Germinal center (tissue), 1 donor: ENCODE data around the gene ARHGEF26.

ENCODE experiments used
- DNase-seq: peaks from one replicate; pipeline ENCODE4 v3.0.0; 2012; ENCODE audit warnings: mixed read lengths, low spot score

The ARHGEF26 gene

GRCh38 chr3:154210986-154211385, 89.8 kb downstream of the ARHGEF26 start:
- no peak for DNase-seq

DNA sequence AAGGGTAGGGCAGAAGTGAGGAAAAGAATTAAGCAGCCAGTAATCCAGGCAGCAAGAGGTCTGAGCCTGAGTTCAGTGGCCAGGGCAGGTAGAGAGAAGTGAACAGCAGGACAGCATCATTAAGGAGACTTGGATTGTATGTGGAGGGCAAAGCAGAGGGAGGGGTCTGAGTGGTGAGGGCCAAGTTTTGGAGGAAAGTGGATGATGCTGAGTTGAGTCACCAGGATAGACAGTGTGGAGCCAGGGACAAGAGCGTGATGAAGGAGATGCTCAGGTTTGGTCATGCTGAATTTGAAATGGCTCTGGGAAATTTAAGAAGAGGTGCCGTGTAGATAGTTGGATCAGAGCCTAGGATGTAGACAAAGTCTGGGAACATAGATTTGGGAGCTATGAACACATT, 93.1 kb downstream of the ARHGEF26 start:
- DNase-seq: no peak

GRCh38 chr3:154217671-154218070, 96.5 kb downstream of the ARHGEF26 start:
- no peak for DNase-seq

DNA sequence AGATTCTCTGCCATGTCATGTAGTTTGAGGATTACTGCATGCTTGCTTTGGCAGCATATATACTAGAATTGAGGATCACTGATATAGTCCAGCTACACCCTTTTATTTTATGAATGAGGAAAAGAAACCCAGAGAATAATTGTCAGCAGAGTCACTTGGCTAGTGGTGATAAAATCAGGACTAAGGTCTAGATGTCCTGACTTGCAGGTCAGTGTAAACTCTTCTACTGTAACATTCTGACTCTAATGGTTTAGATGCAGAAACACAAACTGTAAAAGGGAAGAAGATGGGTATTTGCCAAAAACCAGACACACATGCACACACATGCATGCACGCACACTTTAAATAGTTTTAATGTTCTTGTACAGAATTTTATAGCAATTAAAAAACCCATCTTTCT, 97.5 kb downstream of the ARHGEF26 start:
- no peak for DNase-seq

GRCh38 chr3:154220462-154220861, 99.3 kb downstream of the ARHGEF26 start:
- DNase-seq: no peak

GRCh38 chr3:154223519-154223918, 102.3 kb downstream of the ARHGEF26 start:
- no peak for DNase-seq

DNA sequence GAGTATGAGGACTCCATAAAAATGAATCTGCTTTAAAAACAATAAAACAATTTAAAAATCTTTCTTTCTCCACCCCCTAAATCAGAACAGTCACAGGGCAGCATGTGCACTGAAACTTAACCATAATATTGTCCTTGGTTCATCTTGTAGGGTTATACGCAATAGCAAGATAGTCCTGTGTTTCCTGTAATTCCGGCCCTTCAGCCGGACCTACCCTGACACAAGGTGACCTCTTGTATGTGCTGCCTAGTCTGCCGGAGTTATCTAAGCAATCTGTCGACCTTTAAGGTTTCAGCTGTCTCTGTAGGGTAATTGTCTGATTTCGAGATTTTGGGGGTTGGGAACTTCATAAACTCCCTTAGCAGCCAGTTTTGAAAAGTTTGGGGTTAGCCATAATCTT, 103.2 kb downstream of the ARHGEF26 start:
- no peak for DNase-seq

DNA sequence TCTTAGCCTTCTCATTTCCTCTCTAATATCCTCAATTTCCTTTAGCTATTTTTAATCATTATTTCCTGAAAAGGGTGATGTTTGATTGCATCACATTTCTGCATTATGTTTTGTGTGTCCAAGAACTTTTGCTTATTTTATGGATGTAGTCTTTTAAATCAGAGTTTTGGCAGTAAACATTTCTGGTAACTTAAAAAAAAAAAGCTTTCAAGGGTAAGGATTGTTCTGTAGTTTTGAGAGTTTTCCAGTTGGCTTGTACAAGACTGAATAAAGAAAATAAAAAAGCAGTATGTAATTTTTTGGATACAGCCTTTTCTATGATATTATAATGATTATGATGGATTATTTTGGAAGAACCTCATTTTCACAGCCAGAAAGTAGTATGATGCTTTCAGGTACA, 103.7 kb downstream of the ARHGEF26 start:
- no peak for DNase-seq

DNA sequence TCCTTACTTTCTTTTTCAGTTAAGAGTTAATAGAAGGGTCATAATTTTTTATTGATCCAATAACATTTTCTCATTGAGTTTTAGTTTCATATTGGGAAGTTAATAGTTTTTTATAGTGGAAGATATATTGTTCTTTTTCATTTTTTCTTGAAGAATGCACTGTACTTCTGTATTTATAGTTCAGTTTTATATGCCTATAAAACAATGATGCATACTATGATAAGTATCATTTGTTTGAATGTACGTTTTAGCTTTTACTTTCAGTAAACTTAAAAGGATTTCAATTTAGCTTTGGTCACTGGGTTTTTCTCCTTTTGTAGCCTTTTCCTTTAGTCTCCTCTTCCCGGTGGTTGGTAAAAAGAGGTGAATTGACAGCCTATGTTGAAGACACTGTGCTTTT, 104.3 kb downstream of the ARHGEF26 start:
- DNase-seq: no peak

DNA sequence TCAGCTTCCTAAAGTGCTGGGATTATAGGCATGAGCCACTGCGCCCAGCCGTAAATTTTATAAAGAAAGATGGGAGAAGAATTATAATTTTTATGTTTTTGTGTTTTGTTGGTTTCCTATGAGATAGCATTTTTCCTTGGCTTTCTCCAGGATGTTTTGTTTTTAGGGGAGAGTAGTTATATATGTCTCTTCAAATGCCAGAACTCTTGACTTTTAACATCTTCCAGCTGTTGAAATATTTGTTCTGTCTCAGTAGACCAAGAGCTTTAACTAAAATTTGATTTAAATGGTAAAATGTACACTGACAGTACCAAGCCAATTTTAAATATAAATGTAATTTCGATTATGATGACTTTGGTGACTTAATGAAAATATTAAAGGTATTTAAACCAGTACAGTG, 106.3 kb downstream of the ARHGEF26 start:
- no peak for DNase-seq

GRCh38 chr3:154228561-154229216, 107.5 kb downstream of the ARHGEF26 start:
- DNase-seq: no peak

DNA sequence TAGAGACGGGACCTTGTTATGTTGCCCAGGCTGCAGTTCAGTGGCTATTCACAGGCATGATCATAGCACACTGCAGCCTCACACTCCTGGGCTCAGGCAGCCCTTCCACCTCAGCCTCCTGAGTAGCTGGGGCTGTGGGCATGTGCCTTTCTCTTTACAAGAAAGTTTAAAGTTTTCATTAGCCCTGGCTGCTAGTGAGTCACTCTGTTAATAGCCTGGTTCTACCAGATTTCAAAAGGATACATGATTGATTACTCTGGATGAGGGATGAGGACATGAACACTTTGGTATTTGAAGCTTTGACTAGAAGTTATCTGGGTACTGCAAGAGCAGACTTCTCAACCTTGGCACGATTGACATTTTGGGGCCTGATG, 108.0 kb downstream of the ARHGEF26 start:
- no peak for DNase-seq

GRCh38 chr3:154235330-154235729, 114.1 kb downstream of the ARHGEF26 start:
- no peak for DNase-seq

DNA sequence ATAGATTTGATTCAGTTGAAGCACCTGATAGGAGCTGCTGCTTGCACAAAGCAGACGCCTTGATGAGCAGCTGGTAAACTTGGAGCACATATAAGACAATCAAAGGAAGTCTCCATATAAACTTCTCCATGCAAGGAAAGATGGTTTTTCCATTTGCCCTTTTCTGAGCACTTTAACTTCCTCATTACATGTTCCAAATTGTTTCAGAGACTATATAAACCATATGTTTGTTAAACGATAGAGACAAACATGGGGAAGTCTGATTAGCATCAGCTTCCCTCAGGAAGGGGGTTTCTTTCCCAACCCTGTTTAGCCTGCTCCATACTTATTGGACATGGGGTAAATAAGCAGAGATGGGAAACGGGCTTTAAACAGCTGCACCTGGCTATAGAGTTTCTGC, 115.1 kb downstream of the ARHGEF26 start:
- no peak for DNase-seq

- no peak for DNase-seq
These were observed 119.0 kb downstream of the ARHGEF26 start for GRCh38 chr3:154240235-154240634.

GRCh38 chr3:154241496-154241895, 120.3 kb downstream of the ARHGEF26 start:
- no peak for DNase-seq

DNA sequence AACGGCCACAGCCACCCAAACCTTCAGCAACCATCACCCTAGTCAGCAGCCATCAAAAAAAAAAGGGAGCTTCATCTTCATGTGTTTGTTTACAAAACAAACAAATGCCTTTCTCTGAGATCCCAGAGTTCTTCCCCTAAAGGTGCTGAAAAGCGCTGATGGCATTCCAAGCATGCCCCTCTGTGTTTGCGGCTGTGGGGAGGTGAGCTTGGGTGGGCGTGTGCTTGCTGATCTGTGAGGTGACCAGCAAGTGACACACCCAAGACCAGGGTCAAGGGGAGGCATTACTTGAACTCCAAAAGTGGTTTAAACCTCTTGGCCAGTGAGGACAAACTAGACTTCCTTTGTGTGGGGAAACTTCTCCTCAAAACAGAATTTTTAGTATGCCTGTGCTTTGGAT, 121.6 kb downstream of the ARHGEF26 start:
- no peak for DNase-seq

- no peak for DNase-seq
These were observed 122.2 kb downstream of the ARHGEF26 start for GRCh38 chr3:154243353-154243752.

DNA sequence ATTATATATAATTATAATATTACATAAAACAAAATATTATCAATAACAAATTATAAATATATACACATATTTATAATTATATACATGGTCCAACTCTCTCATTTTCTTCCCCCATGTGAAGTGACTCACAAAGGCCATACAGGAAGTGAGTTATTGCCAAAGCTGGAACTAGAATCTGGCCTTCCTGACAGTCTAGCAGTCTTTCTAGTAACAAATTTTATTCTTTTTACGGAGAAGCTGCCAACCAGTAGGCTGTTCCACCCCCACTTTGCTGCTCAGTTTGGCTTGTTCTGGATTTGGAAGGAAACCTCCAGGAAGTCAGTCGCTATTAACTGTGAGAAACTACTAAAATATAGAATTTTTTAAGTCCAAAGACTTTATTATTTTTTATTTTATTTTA, 123.5 kb downstream of the ARHGEF26 start:
- DNase-seq: no peak

DNA sequence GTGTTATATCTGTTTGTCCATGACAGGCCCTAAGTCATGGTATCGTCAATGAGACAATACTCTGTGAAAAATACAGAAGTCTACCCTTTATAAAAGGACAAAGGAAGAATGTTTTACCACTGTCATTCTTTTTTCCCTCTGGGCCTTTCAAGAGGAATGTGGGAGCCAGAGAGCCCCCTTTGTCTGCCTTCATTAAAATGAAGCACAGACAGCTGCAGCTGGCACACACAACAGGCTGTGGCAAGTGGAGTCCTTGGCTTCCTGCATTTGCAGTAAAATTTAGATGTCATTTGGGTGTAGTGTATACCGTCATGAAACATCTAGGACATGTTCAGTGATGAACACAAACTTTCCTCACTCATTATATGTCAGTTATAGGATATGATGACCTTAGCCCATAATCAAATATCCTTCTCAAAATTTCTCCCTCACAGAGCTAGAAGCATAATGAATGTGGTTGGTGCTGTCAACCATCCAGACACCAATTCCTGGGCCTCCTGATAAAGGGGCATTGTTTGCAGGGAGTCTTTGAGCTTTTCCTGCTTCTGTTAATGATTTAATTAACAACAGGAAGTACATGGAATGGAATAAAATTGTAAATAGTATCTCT, 126.7 kb downstream of the ARHGEF26 start:
- no peak for DNase-seq

GRCh38 chr3:154250291-154250690, 129.1 kb downstream of the ARHGEF26 start:
- no peak for DNase-seq

DNA sequence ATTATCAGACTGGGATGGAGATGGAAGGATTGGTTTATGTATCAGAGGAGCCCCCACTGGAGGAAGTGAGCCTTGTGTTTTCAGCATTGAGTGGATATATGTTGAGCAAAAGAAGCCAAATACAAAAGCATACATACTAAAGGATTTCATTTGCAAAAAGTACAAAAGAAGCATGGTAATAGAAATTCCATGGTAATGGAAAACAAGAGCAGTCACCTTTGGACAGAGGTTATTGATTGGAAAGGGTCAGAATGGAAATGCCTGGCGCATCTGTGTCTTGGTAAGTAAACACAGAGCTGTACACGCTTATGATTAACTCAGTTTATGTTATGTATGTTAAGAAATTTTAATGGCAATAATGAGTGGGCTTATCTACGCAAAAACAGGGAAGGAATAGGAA, 130.4 kb downstream of the ARHGEF26 start:
- no peak for DNase-seq

- DNase-seq: peak; percentile 72
These were observed 131.8 kb downstream of the ARHGEF26 start for GRCh38 chr3:154252759-154253638.
